Measurements from ENCODE around the gene FAM193B.

FAM193B gene

DNA sequence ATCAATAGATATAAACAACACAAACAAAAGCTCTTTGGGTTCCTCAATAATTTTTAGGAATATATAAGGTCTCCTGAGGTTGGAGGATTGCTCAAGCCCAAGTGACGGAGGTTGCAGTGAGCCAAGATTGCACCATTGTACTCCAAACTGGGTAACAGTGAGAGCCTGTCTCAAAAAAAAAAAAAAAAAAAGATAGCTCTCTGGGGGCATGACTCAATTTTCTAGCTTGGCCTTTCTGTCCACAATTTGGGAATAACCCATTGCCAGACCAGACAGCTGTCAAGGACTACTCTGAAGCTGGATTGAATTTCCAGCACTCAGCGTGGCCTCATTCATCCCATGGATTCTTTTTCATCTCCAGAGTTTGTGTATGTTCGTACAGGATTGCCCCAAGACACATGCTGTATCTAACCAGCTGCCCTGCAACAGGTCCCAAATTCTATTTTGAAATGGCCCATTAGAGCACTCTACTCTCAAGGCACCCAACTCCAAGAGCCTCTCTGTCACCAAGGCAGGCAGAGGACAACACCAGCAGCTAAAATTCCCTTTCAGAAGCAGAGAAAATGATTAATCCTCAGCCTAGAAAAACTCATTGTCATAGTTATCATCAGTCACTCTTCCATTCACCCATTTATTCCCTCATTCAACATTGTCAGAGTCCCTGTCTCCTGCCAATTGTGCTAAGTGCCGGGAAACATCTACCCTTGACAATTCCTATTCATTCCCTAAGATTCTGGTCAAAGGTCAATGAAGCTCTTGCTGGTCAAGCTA is 8.7 kb downstream of the FAM193B start:
- Histone ChIP-seq H3K4me3 (ENCODE audit: insufficient read depth, low read length, poor library complexity, severe bottlenecking) (no peak overlapping the region), H3K36me3 (ENCODE audit: low read length) (no peaks in the 10 kb centered on the region; the same call in 1 of the 2 replicates)

DNA sequence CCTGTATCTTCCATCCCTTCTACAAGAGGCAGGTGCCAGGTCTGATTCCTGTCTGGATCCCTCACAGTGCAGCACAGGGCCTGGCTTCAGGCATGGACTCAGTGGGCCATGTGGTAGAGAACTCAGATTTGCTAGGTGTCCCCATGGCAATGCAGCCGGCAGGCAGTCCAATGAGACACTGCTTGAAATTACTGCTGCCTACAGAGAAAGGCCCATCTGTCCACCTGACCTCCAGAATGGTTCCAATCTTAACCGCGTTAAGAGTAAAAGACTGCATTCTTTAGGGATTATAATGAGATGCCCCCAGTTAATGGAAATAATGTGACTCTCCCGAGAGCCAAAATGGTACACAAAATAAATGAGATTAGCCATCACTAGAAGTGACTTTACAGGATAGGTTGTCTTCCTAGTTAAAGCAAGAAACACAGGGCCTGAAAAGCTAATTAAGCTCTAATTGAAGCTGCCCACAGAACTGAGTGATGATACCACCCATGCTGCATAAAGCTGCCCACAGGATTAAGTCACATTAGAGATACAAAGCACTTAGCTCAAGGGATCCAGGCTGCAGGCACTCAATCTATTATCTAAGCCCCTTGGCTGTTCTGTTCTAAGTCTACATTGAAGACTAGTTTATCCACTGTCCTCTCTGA is 11.4 kb downstream of the FAM193B start:
- Histone ChIP-seq H3K4me3 (ENCODE audit: insufficient read depth, low read length, poor library complexity, severe bottlenecking) (no peak overlapping the region), H3K36me3 (ENCODE audit: low read length) (no peaks in the 10 kb centered on the region; the same call in 1 of the 2 replicates), H3K79me2 (ENCODE audit: insufficient read depth, low read length) (peaks cover 66% of the 10 kb centered on the region; the same call in 1 of the 2 replicates), H3K27me3 (ENCODE audit: low read length) (no peaks in the 10 kb centered on the region), H3K9me2 (replicated peaks; ENCODE audit: insufficient read depth, low read length) (no peaks in the 10 kb centered on the region), H3K9ac (ENCODE audit: low read length) (no peak overlapping the region), H3K27ac (ENCODE audit: low read depth, low read length) (no peak overlapping the region), H2AFZ (ENCODE audit: low read depth, low read length, severe bottlenecking) (no peak overlapping the region), H4K20me1 (ENCODE audit: low read depth, low read length) (no peaks in the 10 kb centered on the region), H3F3A (ENCODE audit: insufficient read depth) (no peaks in the 10 kb centered on the region), H3K9me3 (ENCODE audit: insufficient read depth, low read length) (no peaks in the 10 kb centered on the region), H3K4me2 (ENCODE audit: low read depth, low read length, poor library complexity, severe bottlenecking) (no peak overlapping the region)
- TF ChIP-seq EZH2phosphoT487 (conservative IDR thresholded peaks at IDR 0.05; ENCODE audit: low read length): no peak
- no peak for TF ChIP-seq CTCF (IDR thresholded peaks at IDR 0.05; ENCODE audit: insufficient read depth, low read length, poor library complexity, severe bottlenecking)

More for the DNA sequence above, 8.7 kb downstream of the FAM193B start:
- TF ChIP-seq CTCF (IDR thresholded peaks at IDR 0.05; ENCODE audit: insufficient read depth, low read length, poor library complexity, severe bottlenecking): no peak
- no peak for TF ChIP-seq EZH2phosphoT487 (conservative IDR thresholded peaks at IDR 0.05; ENCODE audit: low read length)
- Histone ChIP-seq H3K27ac (ENCODE audit: low read depth, low read length) (no peak overlapping the region), H3K27me3 (ENCODE audit: low read length) (no peaks in the 10 kb centered on the region), H3K79me2 (ENCODE audit: insufficient read depth, low read length) (peaks cover 68% of the 10 kb centered on the region; the same call in 1 of the 2 replicates), H3K9ac (ENCODE audit: low read length) (no peak overlapping the region), H3K9me2 (replicated peaks; ENCODE audit: insufficient read depth, low read length) (no peaks in the 10 kb centered on the region), H3K9me3 (ENCODE audit: insufficient read depth, low read length) (no peaks in the 10 kb centered on the region), H4K20me1 (ENCODE audit: low read depth, low read length) (no peaks in the 10 kb centered on the region), H3F3A (ENCODE audit: insufficient read depth) (no peaks in the 10 kb centered on the region), H2AFZ (ENCODE audit: low read depth, low read length, severe bottlenecking) (no peak overlapping the region), H3K4me2 (ENCODE audit: low read depth, low read length, poor library complexity, severe bottlenecking) (no peak overlapping the region)

DNA sequence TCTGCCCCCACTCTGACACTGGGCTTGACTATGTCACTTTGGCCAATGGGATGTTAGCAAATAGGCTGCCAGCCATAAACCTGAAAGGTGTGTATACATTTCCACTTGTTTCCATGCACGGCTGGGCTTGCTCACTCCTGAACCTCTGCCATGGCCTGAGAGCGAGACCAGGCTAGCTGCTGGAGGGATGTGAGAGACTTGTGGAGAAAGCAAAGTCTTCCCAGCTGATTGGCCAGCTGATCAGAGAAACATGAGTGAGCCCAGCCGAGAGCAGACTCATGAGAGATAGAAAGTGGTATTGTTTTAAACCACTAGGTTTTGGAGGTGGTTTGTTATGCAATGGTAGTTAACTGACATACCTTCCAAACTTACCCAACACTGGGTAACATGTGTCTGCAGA is 13.9 kb downstream of the FAM193B start:
- H3K27ac ChIP-seq (ENCODE audit: low read depth, low read length): no peak overlapping the region
- no peaks in the 10 kb centered on the region for H3K9me3 ChIP-seq (ENCODE audit: insufficient read depth, low read length)
- H3K9me2 ChIP-seq (replicated peaks; ENCODE audit: insufficient read depth, low read length): no peaks in the 10 kb centered on the region
- H3K9ac ChIP-seq (ENCODE audit: low read length): no peak overlapping the region
- no peak overlapping the region for H2AFZ ChIP-seq (ENCODE audit: low read depth, low read length, severe bottlenecking)
- no peaks in the 10 kb centered on the region for H3K27me3 ChIP-seq (ENCODE audit: low read length)
- TF ChIP-seq EZH2phosphoT487 (conservative IDR thresholded peaks at IDR 0.05; ENCODE audit: low read length) (no peak), CTCF (IDR thresholded peaks at IDR 0.05; ENCODE audit: insufficient read depth, low read length, poor library complexity, severe bottlenecking) (no peak)
- no peaks in the 10 kb centered on the region for H4K20me1 ChIP-seq (ENCODE audit: low read depth, low read length)
- no peak overlapping the region for H3K4me2 ChIP-seq (ENCODE audit: low read depth, low read length, poor library complexity, severe bottlenecking)
- no peak overlapping the region for H3K4me3 ChIP-seq (ENCODE audit: insufficient read depth, low read length, poor library complexity, severe bottlenecking)
- H3F3A ChIP-seq (ENCODE audit: insufficient read depth): no peaks in the 10 kb centered on the region
- peaks cover 54% of the 10 kb centered on the region; the same call in 1 of the 2 replicates for H3K79me2 ChIP-seq (ENCODE audit: insufficient read depth, low read length)
- H3K36me3 ChIP-seq (ENCODE audit: low read length): peaks cover 8% of the 10 kb centered on the region
